Spinal cord (tissue), 10 donors: Measurements from ENCODE around the gene PPP2R5C. TPM values are rescaled to one million over a fixed set of nuclear protein-coding genes. Genes with fewer than 3 reads are reported as not detected.

Experiments used
- DNase-seq, 6 donors: peaks; one replicate each; pipeline versions ENCODE4 v3.0.0 to v3.0.0-alpha.2; 2013 to 2015; ENCODE audit warnings: low spot score in 6 of 6, low read depth in 4 of 6
- H3K27ac ChIP-seq: one replicate; pipeline ENCODE4 v1.5.1; 2013; ENCODE audit warnings: low read depth, low read length, control low read depth
- H3K27me3 ChIP-seq: one replicate; pipeline ENCODE4 v1.6.1; 2013; ENCODE audit warnings: low read length; ENCODE audit not compliant: control insufficient read depth, insufficient read depth
- H3K36me3 ChIP-seq: one replicate; pipeline ENCODE4 v1.6.1; 2013; ENCODE audit warnings: low read length; ENCODE audit not compliant: control insufficient read depth, insufficient read depth
- H3K4me1 ChIP-seq: one replicate; pipeline ENCODE4 v1.6.1; 2013; ENCODE audit warnings: low read length; ENCODE audit not compliant: control insufficient read depth, insufficient read depth
- H3K4me3 ChIP-seq: one replicate; pipeline ENCODE4 v1.5.1; 2013; ENCODE audit warnings: low read depth, low read length, control low read depth
- H3K9me3 ChIP-seq: one replicate; pipeline ENCODE4 v1.6.1; 2013; ENCODE audit warnings: low read length; ENCODE audit not compliant: control insufficient read depth, insufficient read depth
- WGBS: methylation state at CpG from one replicate; pipeline ENCODE4 v1.1.5; 2013; ENCODE audit warnings: missing lambda C conversion rate; ENCODE audit not compliant: insufficient coverage; 5-methylcytosine and 5-hydroxymethylcytosine counted together
- polyA plus RNA-seq, 2 donors: library from polyadenylated mRNA; unstranded; fragments of 120-200 nt; gene quantifications; one replicate each; pipeline ENCODE4 v1.2.1, GENCODE V29; 2013; ENCODE audit not compliant: insufficient read length in 2 of 2
- total RNA-seq, 2 donors: library from RNA; depleted of rRNA in 1 of 2; stranded (reverse); fragments of 120-200 nt in 1 of 2; fragments of >200 nt in 1 of 2; gene quantifications; one replicate each; pipeline versions ENCODE4 v1.2.3 to v1.2.4, GENCODE V29; 2013 to 2014
- donor health status: healthy.

PPP2R5C gene
- total and polyA plus RNA-seq, 4 donors, result 104 to 136 (median 123) TPM

DNA sequence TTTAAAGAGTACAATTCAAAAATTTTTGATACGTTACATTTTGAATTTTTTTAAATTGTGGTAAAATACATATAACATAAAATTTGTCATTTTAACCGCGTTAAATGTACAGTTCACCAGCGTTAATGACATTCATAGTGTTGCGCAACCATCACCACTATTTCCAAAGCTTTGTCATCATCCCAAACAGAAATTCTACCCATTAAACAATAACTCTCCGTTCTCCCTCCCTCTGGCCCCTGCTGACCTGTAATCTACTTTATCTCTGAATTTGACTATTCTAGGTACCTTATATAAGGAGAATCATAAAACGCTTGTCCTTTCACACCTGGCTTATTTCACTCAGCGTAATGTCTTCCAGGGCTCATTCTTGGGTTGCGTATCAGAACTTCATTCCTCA, 133.7 kb downstream of the PPP2R5C start:
- Histone ChIP-seq H3K36me3 (peaks cover 55% of the 10 kb centered on the region), H3K4me3 (no peak overlapping the region), H3K9me3 (no peaks in the 10 kb centered on the region), H3K27me3 (no peaks in the 10 kb centered on the region), H3K4me1 (peaks cover 6% of the 10 kb centered on the region), H3K27ac (no peak overlapping the region)
- 97% methylated on average over 4 of the region's 9 CpGs for WGBS
- no peak for DNase-seq

DNA sequence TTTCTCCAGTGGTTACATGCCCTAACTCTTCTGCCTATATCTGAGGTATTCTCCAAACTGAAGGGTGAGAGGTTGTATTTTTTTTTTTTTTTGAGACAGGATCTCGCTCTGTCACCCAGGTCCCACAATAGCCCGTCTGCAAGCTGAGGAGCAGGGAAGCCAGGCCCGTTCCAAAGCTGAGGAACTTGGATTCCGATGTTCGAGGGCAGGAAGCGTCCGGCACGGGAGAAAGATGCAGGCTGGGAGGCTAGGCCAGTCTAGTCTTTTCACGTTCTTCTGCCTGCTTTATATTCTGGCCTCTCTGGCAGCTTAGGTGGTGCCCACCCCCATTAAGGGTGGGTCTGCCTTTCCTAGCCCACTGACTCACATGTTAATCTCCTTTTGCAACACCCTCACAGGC, 135.8 kb downstream of the PPP2R5C start:
- H3K36me3 ChIP-seq, result peaks cover 48% of the 10 kb centered on the region
- 99% methylated on average over 9 of the region's 9 CpGs for WGBS

DNA sequence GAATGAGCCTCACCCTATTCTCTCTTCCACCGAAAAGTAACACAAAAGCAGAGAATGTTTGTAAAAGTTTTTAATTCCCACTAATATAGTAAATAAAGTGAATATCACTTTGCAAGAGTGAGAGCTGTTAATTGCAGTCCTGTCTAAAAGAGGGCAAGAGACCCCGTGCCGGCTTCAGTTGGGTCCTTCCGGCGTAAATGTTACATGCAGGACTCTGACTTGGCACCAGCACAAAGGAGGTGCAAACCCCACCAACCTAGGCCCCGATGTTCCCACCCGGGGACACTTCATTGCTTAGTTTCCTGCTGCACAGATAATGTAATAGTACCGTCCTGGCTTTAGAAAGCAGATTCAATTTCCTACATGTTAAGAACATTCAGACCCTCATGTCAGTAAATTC, 136.9 kb downstream of the PPP2R5C start:
- Histone ChIP-seq H3K27me3 (no peaks in the 10 kb centered on the region), H3K27ac (no peak overlapping the region), H3K9me3 (no peaks in the 10 kb centered on the region), H3K4me1 (peaks cover 31% of the 10 kb centered on the region), H3K36me3 (peaks cover 57% of the 10 kb centered on the region), H3K4me3 (no peak overlapping the region)
- 96% methylated on average over 6 of the region's 8 CpGs for WGBS
- no peak for DNase-seq

More for the DNA sequence above, 135.8 kb downstream of the PPP2R5C start:
- no peaks in the 10 kb centered on the region for H3K9me3 ChIP-seq
- no peak overlapping the region for H3K4me3 ChIP-seq
- DNase-seq, result no peak
- no peaks in the 10 kb centered on the region for H3K27me3 ChIP-seq
- H3K27ac ChIP-seq, result no peak overlapping the region
- H3K4me1 ChIP-seq, result peaks cover 22% of the 10 kb centered on the region

DNA sequence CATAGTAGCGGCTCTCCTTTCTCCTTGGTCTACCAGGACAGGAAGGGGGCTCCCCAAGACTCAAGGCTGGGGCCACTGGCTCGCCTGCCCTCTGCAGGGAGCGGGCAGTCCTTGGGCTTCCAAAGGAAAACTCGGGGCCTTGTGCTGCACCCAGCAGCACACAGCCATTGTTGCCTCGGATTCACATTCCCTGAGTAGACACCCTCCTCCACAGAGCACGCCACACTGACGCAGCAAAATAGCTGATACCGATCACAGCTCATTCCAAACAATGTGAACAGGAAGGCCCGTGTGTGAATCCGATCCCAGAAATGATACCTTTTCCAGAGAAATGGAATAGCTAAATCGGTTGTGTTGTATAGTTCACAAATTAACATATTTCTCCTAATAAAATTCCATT, 137.8 kb downstream of the PPP2R5C start:
- Histone ChIP-seq H3K4me3 (no peak overlapping the region), H3K4me1 (peaks cover 34% of the 10 kb centered on the region), H3K27me3 (no peaks in the 10 kb centered on the region), H3K27ac (no peak overlapping the region), H3K36me3 (peaks cover 61% of the 10 kb centered on the region), H3K9me3 (no peaks in the 10 kb centered on the region)
- no peak for DNase-seq
- WGBS, result 94% methylated on average over 5 of the region's 11 CpGs

DNA sequence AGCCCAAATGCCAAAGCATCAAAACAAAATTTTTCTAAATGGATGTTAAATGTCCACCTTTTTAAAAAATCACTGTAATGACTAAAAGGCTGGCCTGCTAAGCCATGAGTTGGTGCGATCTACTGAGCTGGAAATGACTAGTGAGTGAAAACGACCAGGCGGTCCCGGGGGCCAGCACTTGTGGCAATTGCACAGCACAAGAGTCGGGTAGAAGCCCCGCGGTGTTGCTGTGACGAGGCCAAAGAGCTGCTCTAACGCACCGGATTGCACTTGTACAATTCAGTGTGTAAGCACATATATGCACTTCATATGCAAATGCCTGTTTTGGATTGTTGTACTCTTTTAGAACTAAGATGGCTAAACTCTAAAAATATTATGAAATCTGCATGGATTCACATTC, 138.7 kb downstream of the PPP2R5C start:
- H3K9me3 ChIP-seq, result no peaks in the 10 kb centered on the region

DNA sequence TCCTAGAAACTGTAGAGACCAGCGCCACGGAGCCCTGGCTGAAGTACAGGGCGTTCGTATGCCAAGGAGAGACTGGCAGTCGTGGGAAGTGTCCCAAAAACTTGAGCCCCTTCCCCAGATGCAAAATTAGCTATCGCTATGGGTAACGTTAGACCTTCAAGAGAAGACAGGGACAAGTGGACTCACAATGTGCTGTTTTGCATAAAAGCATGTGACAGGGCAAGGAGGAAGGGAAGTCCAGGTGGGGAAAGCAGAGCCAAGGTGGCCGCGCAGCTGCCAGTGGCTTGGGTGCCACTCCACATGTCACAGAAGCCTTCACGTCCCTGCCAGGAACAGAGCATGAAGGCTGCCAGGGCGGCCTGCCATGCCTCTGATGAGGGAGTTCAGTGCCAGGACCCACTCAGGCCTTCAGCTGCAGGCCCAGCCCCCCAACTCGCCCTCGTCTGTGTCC, 141.6 kb downstream of the PPP2R5C start:
- peak; percentile 29 to 88 (median 38) for DNase-seq
- WGBS, result 56% methylated on average over 13 of the region's 13 CpGs
- H3K27ac ChIP-seq, result peak overlapping the region; percentile 73
- H3K27me3 ChIP-seq, result no peaks in the 10 kb centered on the region
- peaks cover 76% of the 10 kb centered on the region for H3K36me3 ChIP-seq
- no peak overlapping the region for H3K4me3 ChIP-seq
- H3K4me1 ChIP-seq, result peaks cover 34% of the 10 kb centered on the region
- H3K9me3 ChIP-seq, result no peaks in the 10 kb centered on the region

More for the DNA sequence above, 138.7 kb downstream of the PPP2R5C start:
- peak overlapping the region; percentile 40 for H3K27ac ChIP-seq
- H3K36me3 ChIP-seq, result peaks cover 70% of the 10 kb centered on the region
- peaks cover 34% of the 10 kb centered on the region for H3K4me1 ChIP-seq
- no peaks in the 10 kb centered on the region for H3K27me3 ChIP-seq
- DNase-seq, result no peak
- H3K4me3 ChIP-seq, result no peak overlapping the region
- WGBS, result 86% methylated on average over 8 of the region's 10 CpGs

DNA sequence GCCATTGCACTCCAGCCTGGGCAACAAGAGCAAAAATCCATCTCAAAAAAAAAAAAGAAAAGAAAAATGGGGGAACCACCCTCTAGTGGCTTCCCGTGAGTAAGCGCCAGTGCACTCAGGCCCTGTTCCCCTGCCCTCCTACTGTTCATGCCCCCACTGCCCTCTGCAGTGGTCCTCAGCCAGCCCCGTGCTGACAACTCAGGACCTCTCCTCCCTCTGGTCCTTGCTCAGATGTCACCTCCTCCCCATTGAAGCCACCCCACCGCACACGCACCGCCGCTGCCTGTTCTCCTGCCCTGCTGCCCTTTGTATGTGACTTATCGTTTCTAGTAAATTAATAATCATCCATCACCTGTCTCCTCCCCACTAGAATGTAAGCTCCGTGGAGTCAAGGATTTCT, 144.1 kb downstream of the PPP2R5C start:
- H3K27ac ChIP-seq, result no peak overlapping the region
- peaks cover 26% of the 10 kb centered on the region for H3K4me1 ChIP-seq
- peaks cover 75% of the 10 kb centered on the region for H3K36me3 ChIP-seq
- DNase-seq, result no peak
- no peaks in the 10 kb centered on the region for H3K9me3 ChIP-seq
- no peaks in the 10 kb centered on the region for H3K27me3 ChIP-seq
- H3K4me3 ChIP-seq, result no peak overlapping the region
- WGBS, result 83% methylated on average over 1 of the region's 9 CpGs

DNA sequence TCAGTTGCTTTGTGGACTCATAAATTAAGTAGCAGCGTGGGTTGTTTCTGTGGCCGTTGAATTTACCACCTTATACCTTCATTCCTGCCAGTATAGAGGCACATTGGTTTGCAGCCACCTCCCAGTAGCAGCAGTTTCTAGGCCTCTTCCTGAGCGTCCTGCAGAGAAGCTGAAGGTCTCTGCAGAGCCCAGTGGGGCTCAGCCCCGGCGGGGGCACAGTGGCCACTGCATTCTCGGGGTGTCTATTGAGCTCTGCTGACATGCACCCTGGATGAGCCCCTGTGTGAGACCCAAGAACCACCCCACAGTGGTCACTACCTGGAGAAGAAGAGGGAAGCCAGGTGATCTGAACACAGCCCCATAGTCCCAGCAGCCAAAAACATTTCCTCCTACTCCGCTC, 145.1 kb downstream of the PPP2R5C start:
- no peaks in the 10 kb centered on the region for H3K27me3 ChIP-seq
- WGBS, result 98% methylated on average over 6 of the region's 7 CpGs

DNA sequence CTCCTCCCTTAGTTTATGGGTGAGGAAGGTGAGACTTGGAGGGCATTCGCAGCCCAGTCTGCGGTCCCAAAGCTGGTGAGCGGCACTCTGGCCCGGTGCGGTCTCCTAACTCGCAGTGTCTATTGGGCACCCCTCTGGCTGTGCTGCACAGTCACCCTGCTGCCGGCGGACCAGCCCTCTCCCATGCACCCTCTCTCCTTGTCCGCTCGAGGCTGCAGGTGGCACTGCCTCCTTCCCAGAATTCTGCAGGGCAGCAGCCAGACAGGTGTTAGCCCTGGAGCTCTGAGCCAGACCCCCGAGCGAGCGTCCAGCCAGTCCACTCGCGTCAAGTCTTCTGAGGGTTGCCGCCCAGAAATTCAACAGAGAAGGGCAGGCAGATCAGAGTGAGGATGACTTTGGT, 146.1 kb downstream of the PPP2R5C start:
- H3K9me3 ChIP-seq, result no peaks in the 10 kb centered on the region
- peaks cover 9% of the 10 kb centered on the region for H3K4me1 ChIP-seq
- no peak overlapping the region for H3K4me3 ChIP-seq
- WGBS, result 95% methylated on average over 15 of the region's 16 CpGs
- DNase-seq, result no peak
- H3K36me3 ChIP-seq, result peaks cover 80% of the 10 kb centered on the region
- no peaks in the 10 kb centered on the region for H3K27me3 ChIP-seq
- H3K27ac ChIP-seq, result no peak overlapping the region

More for the DNA sequence above, 145.1 kb downstream of the PPP2R5C start:
- DNase-seq, result no peak
- Histone ChIP-seq H3K9me3 (no peaks in the 10 kb centered on the region), H3K36me3 (peaks cover 83% of the 10 kb centered on the region), H3K4me3 (no peak overlapping the region), H3K27ac (no peak overlapping the region), H3K4me1 (peaks cover 17% of the 10 kb centered on the region)

DNA sequence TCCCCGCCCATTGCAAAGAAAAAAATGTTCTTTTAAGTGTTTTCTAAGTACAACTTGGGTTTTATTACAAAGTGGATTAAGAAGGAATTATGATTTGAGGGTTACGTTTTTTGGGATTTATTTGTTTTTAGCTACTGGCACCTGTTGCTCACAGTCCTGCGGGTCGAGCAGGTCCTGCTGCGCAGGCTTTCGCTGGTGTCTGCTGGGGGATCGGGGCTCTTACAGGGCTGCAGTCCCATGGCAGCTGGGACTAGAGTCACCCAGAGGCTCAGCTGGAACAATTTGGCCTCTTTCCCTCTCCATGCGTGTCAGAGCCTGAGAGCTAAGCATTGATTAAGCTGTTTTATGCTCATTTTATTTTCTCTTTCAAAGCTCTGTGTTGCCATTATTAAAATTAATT, 147.3 kb downstream of the PPP2R5C start:
- Histone ChIP-seq H3K27me3 (no peaks in the 10 kb centered on the region), H3K9me3 (no peaks in the 10 kb centered on the region), H3K4me1 (peaks cover under 1% of the 10 kb centered on the region), H3K36me3 (peaks cover 77% of the 10 kb centered on the region), H3K4me3 (no peak overlapping the region), H3K27ac (no peak overlapping the region)
- no peak for DNase-seq
- 86% methylated on average over 6 of the region's 8 CpGs for WGBS
